ENCODE results near the gene RNF220. TPM values are rescaled to one million over a fixed set of nuclear protein-coding genes. Genes with fewer than 3 reads are reported as not detected.

RNF220 gene
- total and polyA plus RNA-seq, 2 of the 13 experiments (the other 11 are each of a cell fraction or from before 2014, with no cell fraction given): 48.2 to 72.1 TPM

- TF ChIP-seq, protein P1, sequence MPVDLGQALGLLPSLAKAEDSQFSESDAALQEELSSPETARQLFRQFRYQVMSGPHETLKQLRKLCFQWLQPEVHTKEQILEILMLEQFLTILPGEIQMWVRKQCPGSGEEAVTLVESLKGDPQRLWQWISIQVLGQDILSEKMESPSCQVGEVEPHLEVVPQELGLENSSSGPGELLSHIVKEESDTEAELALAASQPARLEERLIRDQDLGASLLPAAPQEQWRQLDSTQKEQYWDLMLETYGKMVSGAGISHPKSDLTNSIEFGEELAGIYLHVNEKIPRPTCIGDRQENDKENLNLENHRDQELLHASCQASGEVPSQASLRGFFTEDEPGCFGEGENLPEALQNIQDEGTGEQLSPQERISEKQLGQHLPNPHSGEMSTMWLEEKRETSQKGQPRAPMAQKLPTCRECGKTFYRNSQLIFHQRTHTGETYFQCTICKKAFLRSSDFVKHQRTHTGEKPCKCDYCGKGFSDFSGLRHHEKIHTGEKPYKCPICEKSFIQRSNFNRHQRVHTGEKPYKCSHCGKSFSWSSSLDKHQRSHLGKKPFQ (CRISPR knock-in tag; IDR thresholded peaks at IDR 0.05; ENCODE audit: insufficient replicate concordance): no peak
- TF ChIP-seq ZNF773 (CRISPR knock-in tag; IDR thresholded peaks at IDR 0.05; ENCODE audit: borderline replicate concordance) (no peak), MIXL1 (CRISPR knock-in tag; IDR thresholded peaks at IDR 0.05) (no peak), NFATC3 (CRISPR knock-in tag; IDR thresholded peaks at IDR 0.05) (no peak), HNF1A (IDR thresholded peaks at IDR 0.05; ENCODE audit: low read depth) (no peak), HNF1A (CRISPR knock-in tag; IDR thresholded peaks at IDR 0.05; ENCODE audit: borderline replicate concordance) (peak; percentile 47; the same call in 1 of the 2 replicates), ATAD3A (CRISPR knock-in tag; IDR thresholded peaks at IDR 0.05) (no peak), ARNTL (CRISPR knock-in tag; IDR thresholded peaks at IDR 0.05) (no peak), FLYWCH1 (CRISPR knock-in tag; IDR thresholded peaks at IDR 0.05) (no peak), SIX4 (CRISPR knock-in tag; IDR thresholded peaks at IDR 0.05) (0 out of 2 replicates have a peak, but pooled peaks have one; percentile 35), SETDB1 (CRISPR knock-in tag; IDR thresholded peaks at IDR 0.05; ENCODE audit: borderline replicate concordance) (no peak), SMAD9 (CRISPR knock-in tag; IDR thresholded peaks at IDR 0.05) (no peak), NFIB (CRISPR knock-in tag; IDR thresholded peaks at IDR 0.05; ENCODE audit: borderline replicate concordance) (no peak), CHD2 (IDR thresholded peaks at IDR 0.05; ENCODE audit: low read depth, low read length) (no peak), ZNF331 (CRISPR knock-in tag; IDR thresholded peaks at IDR 0.05) (peak; percentile 76), ZNF816 (CRISPR knock-in tag; IDR thresholded peaks at IDR 0.05; ENCODE audit: borderline replicate concordance) (no peak), FOXK1 (CRISPR knock-in tag; IDR thresholded peaks at IDR 0.05; ENCODE audit: borderline replicate concordance, low read depth) (peak; percentile 65; the same call in 1 of the 2 replicates), JARID2 (CRISPR knock-in tag; IDR thresholded peaks at IDR 0.05; ENCODE audit: insufficient replicate concordance) (no peak), FOXC1 (CRISPR knock-in tag; IDR thresholded peaks at IDR 0.05; ENCODE audit: borderline replicate concordance) (no peak), SMYD3 (CRISPR knock-in tag; IDR thresholded peaks at IDR 0.05) (no peak), ZNF496 (CRISPR knock-in tag; IDR thresholded peaks at IDR 0.05; ENCODE audit: insufficient replicate concordance) (no peak)
- TF ChIP-seq, protein P2, sequence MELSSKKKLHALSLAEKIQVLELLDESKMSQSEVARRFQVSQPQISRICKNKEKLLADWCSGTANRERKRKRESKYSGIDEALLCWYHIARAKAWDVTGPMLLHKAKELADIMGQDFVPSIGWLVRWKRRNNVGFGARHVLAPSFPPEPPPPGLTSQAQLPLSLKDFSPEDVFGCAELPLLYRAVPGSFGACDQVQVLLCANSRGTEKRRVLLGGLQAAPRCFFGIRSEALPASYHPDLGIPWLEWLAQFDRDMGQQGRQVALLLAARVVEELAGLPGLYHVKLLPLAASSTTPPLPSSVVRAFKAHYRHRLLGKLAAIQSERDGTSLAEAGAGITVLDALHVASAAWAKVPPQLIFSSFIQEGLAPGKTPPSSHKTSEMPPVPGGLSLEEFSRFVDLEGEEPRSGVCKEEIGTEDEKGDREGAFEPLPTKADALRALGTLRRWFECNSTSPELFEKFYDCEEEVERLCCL (CRISPR knock-in tag; IDR thresholded peaks at IDR 0.05; ENCODE audit: borderline replicate concordance): no peak
- TF ChIP-seq, protein P3, sequence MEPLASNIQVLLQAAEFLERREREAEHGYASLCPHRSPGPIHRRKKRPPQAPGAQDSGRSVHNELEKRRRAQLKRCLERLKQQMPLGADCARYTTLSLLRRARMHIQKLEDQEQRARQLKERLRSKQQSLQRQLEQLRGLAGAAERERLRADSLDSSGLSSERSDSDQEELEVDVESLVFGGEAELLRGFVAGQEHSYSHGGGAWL (CRISPR knock-in tag; IDR thresholded peaks at IDR 0.05): no peak
Measured at GRCh38 chr1:44701141-44701573, 296.1 kb downstream of the RNF220 start (continued).
